B cell (primary cell): ENCODE results near the gene SAG. TPM values are rescaled to one million over a fixed set of nuclear protein-coding genes. Genes with fewer than 3 reads are reported as not detected.

Experiments used
- ATAC-seq: fragments of 200-7000 bp; cut with Tn5 transposase; one replicate; pipeline ENCODE4 v1.10.0; 2021; ENCODE audit warnings: low read depth, mild to moderate bottlenecking, moderate number of reproducible peaks, moderate library complexity
- CTCF ChIA-PET: fragments of 350-600 bp; sonication (Branson Sonifier 250); formaldehyde crosslinking; loops from one replicate; lab custom pipeline; 2021; ENCODE audit warnings: antibody characterized with exemption, inconsistent platforms; lab: Charles Lee
- POLR2A ChIA-PET: fragments of 350-600 bp; sonication (Branson Sonifier 250); formaldehyde crosslinking; loops from one replicate; lab custom pipeline; 2021; ENCODE audit warnings: antibody characterized with exemption; lab: Charles Lee
- DNase-seq: peaks from one replicate; pipeline ENCODE4 v3.0.0; 2013
- H2AFZ ChIP-seq: 2 replicates; pipeline ENCODE4 v1.6.1; 2012; ENCODE audit warnings: mild to moderate bottlenecking, low read depth, low read length; ENCODE audit not compliant: insufficient read depth, poor library complexity, severe bottlenecking
- H3K27ac ChIP-seq, 2 donors: 1 replicate in 1 of 2; 2 replicates in 1 of 2; pipeline ENCODE4 v1.5.1; 2012 to 2013; ENCODE audit warnings: low read length in 2 of 2, mild to moderate bottlenecking in 2 of 2, moderate library complexity in 1 of 2
- H3K27me3 ChIP-seq, 4 experiments: fragments of 200-600 bp in 1 of 4; sonication (generic) in 1 of 4; replicated peaks in 1 of 4; 1 replicate in 2 of 4; 2 replicates in 2 of 4; pipeline versions ENCODE4 v1.6.1 to v1.7.0; 2013 to 2016; ENCODE audit warnings: low read length in 3 of 4, mild to moderate bottlenecking in 2 of 4, mixed read lengths in 1 of 4, moderate library complexity in 1 of 4; ENCODE audit not compliant: insufficient read depth in 4 of 4, control insufficient read depth in 3 of 4; ENCODE audit errors: control extremely low read depth in 1 of 4
- H3K36me3 ChIP-seq, 2 experiments: replicated peaks in 1 of 2; 1 replicate in 1 of 2; 2 replicates in 1 of 2; pipeline versions ENCODE4 v1.6.1 to v1.7.1; 2013; ENCODE audit warnings: low read length in 1 of 2; ENCODE audit not compliant: insufficient read depth in 2 of 2, control insufficient read depth in 1 of 2; ENCODE audit errors: control extremely low read depth in 1 of 2, extremely low read depth in 1 of 2
- H3K4me1 ChIP-seq, 2 donors: fragments of 200-600 bp in 1 of 2; sonication (generic) in 1 of 2; 1 replicate in 1 of 2; 2 replicates in 1 of 2; pipeline versions ENCODE4 v1.5.1 to v1.6.1; 2013 to 2017; ENCODE audit warnings: low read length in 2 of 2; ENCODE audit not compliant: control insufficient read depth in 2 of 2, insufficient read depth in 2 of 2
- H3K4me2 ChIP-seq: replicated peaks from 2 replicates; pipeline ENCODE3; 2012; ENCODE audit warnings: mild to moderate bottlenecking, low read depth, low read length; ENCODE audit not compliant: poor library complexity, severe bottlenecking
- H3K4me3 ChIP-seq, 5 experiments: fragments of 200-600 bp in 1 of 5; sonication (generic) in 1 of 5; 1 replicate in 3 of 5; 2 replicates in 2 of 5; pipeline versions ENCODE4 v1.5.1 to v1.7.0; 2011 to 2016; ENCODE audit warnings: low read length in 4 of 5, mild to moderate bottlenecking in 4 of 5, low read depth in 2 of 5, control low read depth in 1 of 5, moderate library complexity in 1 of 5; ENCODE audit not compliant: insufficient read depth in 1 of 5; ENCODE audit errors: control extremely low read depth in 1 of 5, extremely low read depth in 1 of 5
- H3K79me2 ChIP-seq: fragments of 200-600 bp; sonication (generic); one replicate; pipeline ENCODE4 v1.6.0; 2016; ENCODE audit warnings: low read length; ENCODE audit not compliant: control insufficient read depth, insufficient read depth
- H3K9ac ChIP-seq: fragments of 200-600 bp; sonication (generic); 2 replicates; pipeline ENCODE4 v1.6.1; 2017; ENCODE audit warnings: mild to moderate bottlenecking, low read length, moderate library complexity
- H3K9me3 ChIP-seq, 3 donors: one replicate each; pipeline versions ENCODE4 v1.6.1 to v1.7.1; 2013; ENCODE audit warnings: low read length in 2 of 3; ENCODE audit not compliant: control insufficient read depth in 2 of 3, insufficient read depth in 1 of 3; ENCODE audit errors: control extremely low read depth in 1 of 3
- H4K20me1 ChIP-seq: 2 replicates; pipeline ENCODE4 v1.6.0; 2012; ENCODE audit warnings: mild to moderate bottlenecking, low read length; ENCODE audit not compliant: insufficient read depth, control insufficient read depth, poor library complexity, severe bottlenecking
- H3K27ac Mint-ChIP-seq: one replicate; pipeline ENCODE4 v1.8.0; 2021; ENCODE audit warnings: mixed read lengths
- H3K27me3 Mint-ChIP-seq: one replicate; pipeline ENCODE4 v1.8.0; 2021; ENCODE audit warnings: mixed read lengths
- H3K4me1 Mint-ChIP-seq: one replicate; pipeline ENCODE4 v1.8.0; 2021; ENCODE audit warnings: mixed read lengths
- H3K4me3 Mint-ChIP-seq: one replicate; pipeline ENCODE4 v1.8.0; 2021; ENCODE audit warnings: mixed read lengths
- H3K9me3 Mint-ChIP-seq: one replicate; pipeline ENCODE4 v1.8.0; 2022; ENCODE audit warnings: mixed read lengths; ENCODE audit not compliant: insufficient read depth
- EZH2 ChIP-seq: IDR thresholded peaks from 2 replicates; pipeline ENCODE4 v1.6.1; 2012; ENCODE audit warnings: borderline replicate concordance, low read depth, mild to moderate bottlenecking, moderate library complexity, low read length; ENCODE audit not compliant: insufficient read depth, poor library complexity, severe bottlenecking
- WGBS: methylation state at CpG from one replicate; pipeline ENCODE4 v1.1.5; 2013; ENCODE audit warnings: missing lambda C conversion rate; ENCODE audit not compliant: insufficient coverage; 5-methylcytosine and 5-hydroxymethylcytosine counted together
- intact Hi-C: fragments of 100-400 bp; cut with micrococcal nuclease; formaldehyde crosslinking; loops from one replicate; pipeline ENCODE4 v1.10.0; 2022
- polyA plus RNA-seq: library from polyadenylated mRNA; depleted of rRNA; stranded (reverse); fragments of >200 nt; gene quantifications from 2 replicates; pipeline ENCODE4 v1.2.3, GENCODE V29; 2012
- total RNA-seq, 2 donors: library from RNA; stranded (reverse); fragments of 120-200 nt in 1 of 2; gene quantifications; 1 replicate in 1 of 2; 2 replicates in 1 of 2; pipeline versions ENCODE4 v1.2.3 to v1.2.4, GENCODE V29; 2013 to 2022
- TF ChIP-seq, protein P1 (sequence below): fragments of 200-600 bp; IDR thresholded peaks from one replicate; pipeline ENCODE4 v1.8.0; 2022; ENCODE audit warnings: antibody characterized with exemption, mild to moderate bottlenecking

The SAG gene
- total and polyA plus RNA-seq, 2 donors (not counting 1 experiment from before 2014, with no cell fraction given), result 0.03 to 0.17 TPM

DNA sequence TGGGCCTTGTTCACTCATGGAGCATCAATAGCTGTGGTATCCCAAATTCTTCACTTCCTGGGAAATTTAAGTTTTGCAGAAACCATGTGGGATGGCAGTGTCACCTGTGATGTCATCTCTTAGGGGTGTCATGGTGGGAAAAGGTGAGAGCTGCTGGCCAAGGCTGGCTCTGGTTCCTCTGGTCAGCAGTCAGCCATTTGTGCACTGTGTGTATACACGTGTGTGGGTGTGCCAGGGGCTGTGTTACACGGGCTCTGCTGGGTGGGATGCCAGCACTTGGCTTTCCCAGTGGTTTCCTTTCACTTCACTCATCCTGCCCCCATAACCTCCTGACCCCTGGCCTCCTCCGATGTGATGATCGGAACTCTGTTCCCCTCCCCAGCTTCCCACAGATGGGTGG lies 21.3 kb downstream of the SAG start:
- no peak for TF ChIP-seq EZH2
- TF ChIP-seq, protein P1, sequence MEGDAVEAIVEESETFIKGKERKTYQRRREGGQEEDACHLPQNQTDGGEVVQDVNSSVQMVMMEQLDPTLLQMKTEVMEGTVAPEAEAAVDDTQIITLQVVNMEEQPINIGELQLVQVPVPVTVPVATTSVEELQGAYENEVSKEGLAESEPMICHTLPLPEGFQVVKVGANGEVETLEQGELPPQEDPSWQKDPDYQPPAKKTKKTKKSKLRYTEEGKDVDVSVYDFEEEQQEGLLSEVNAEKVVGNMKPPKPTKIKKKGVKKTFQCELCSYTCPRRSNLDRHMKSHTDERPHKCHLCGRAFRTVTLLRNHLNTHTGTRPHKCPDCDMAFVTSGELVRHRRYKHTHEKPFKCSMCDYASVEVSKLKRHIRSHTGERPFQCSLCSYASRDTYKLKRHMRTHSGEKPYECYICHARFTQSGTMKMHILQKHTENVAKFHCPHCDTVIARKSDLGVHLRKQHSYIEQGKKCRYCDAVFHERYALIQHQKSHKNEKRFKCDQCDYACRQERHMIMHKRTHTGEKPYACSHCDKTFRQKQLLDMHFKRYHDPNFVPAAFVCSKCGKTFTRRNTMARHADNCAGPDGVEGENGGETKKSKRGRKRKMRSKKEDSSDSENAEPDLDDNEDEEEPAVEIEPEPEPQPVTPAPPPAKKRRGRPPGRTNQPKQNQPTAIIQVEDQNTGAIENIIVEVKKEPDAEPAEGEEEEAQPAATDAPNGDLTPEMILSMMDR, result no peak
- H3K9ac ChIP-seq, result no peak overlapping the region
- H3K4me1 ChIP-seq, result peaks cover 59 to 76% of the 10 kb centered on the region in 2 donors
- POLR2A ChIA-PET, result interaction anchor here (1.5 kb wide), 1 partner anchor 11 kb away, joined by 3 read pairs; no protein-coding TSS in a partner anchor
- H4K20me1 ChIP-seq, result no peaks in the 10 kb centered on the region
- no peaks in the 10 kb centered on the region for H3K27me3 ChIP-seq
- peaks cover 3% of the 10 kb centered on the region for H3K9me3 Mint-ChIP-seq
- no peak overlapping the region for H3K4me2 ChIP-seq
- intact Hi-C loops, result no loop called here
- H3K4me3 ChIP-seq, result no peak overlapping the region
- H3K27me3 Mint-ChIP-seq, result no peaks in the 10 kb centered on the region
- H3K79me2 ChIP-seq, result no peaks in the 10 kb centered on the region
- peaks cover 0 to 20% (median 0%) of the 10 kb centered on the region in 3 donors for H3K9me3 ChIP-seq
- no CpG with 5 or more reads among the region's 4 CpGs for whole genome bisulfite sequencing
- DNase-seq, result no peak
- no peak overlapping the region for H3K27ac ChIP-seq
- peaks cover 68% of the 10 kb centered on the region for H3K4me1 Mint-ChIP-seq
- H3K27ac Mint-ChIP-seq, result peak overlapping the region; percentile 78
- no peak for ATAC-seq
- no peaks in the 10 kb centered on the region for H3K36me3 ChIP-seq
- CTCF ChIA-PET, result no interaction called here
- H2AFZ ChIP-seq, result no peak overlapping the region
- H3K4me3 Mint-ChIP-seq, result no peak overlapping the region

DNA sequence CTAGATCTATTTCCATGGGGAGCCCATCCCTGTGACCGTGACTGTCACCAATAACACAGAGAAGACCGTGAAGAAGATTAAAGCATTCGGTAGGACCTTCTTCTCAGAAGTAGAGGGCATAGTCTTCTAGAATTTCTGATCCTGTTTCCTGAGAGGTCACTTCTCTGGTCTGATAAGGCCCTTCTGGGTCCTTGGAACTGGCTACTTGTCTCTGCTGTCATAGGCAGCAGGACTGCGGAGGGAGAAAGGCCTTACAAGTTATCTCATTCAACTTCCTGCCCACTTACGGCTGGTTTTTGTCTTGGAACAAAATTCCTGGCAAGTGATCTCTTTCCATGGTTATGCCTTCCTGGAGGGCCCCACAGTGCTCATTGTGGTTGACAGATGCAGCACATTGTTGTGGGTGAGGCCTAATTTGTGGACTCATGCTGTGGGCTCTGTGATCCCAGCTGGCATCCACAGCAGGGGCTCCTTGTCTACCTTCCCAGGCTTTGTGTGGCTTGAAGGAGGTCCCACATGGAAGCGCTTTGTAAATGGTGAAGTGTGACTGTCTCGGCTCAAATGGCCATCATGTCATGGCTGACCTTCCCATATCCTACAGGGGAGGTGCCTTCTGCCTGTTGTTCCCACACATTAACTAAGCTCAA lies 22.0 kb downstream of the SAG start:
- no peak overlapping the region for H3K9ac ChIP-seq
- DNase-seq, result no peak
- ChIA-PET CTCF (interaction anchor here (2.6 kb wide), 1 partner anchor 78 kb away, joined by 9 read pairs; the partner anchor contains the start of gene ATG16L1), POLR2A (interaction anchor here (0.5 to 1.9 kb wide), 3 partner anchors 12 to 33 kb away, joined by 3 to 6 read pairs (median 3); no protein-coding TSS in a partner anchor)
- peaks cover 70% of the 10 kb centered on the region for H3K4me1 Mint-ChIP-seq
- H3K4me3 Mint-ChIP-seq, result no peak overlapping the region
- H3K27ac ChIP-seq, result no peak overlapping the region
- H2AFZ ChIP-seq, result no peak overlapping the region
- H3K27me3 Mint-ChIP-seq, result no peaks in the 10 kb centered on the region
- no peaks in the 10 kb centered on the region for H3K27me3 ChIP-seq
- no peak for ATAC-seq
- 100% methylated on average over 4 of the region's 7 CpGs for WGBS
- no peaks in the 10 kb centered on the region for H3K36me3 ChIP-seq
- no peak overlapping the region for H3K4me3 ChIP-seq
- intact Hi-C loops, result loop anchor here (2.0 to 5.0 kb wide), 3 partner anchors 51 to 267 kb away; partner anchors contain the start of gene INPP5D
- H3K4me2 ChIP-seq, result no peak overlapping the region
- peaks cover 3% of the 10 kb centered on the region for H3K9me3 Mint-ChIP-seq
- H3K79me2 ChIP-seq, result no peaks in the 10 kb centered on the region
- peaks cover 60 to 76% of the 10 kb centered on the region in 2 donors for H3K4me1 ChIP-seq
- H3K9me3 ChIP-seq, result peaks cover 0 to 20% (median 0%) of the 10 kb centered on the region in 3 donors
- TF ChIP-seq, protein P1, result no peak
- no peak for TF ChIP-seq EZH2
- no peaks in the 10 kb centered on the region for H4K20me1 ChIP-seq
- peak overlapping the region; percentile 78 for H3K27ac Mint-ChIP-seq
